SW480 (cell line): ENCODE data around the gene COL4A2.

Source experiments
- DNase-seq: peaks from one replicate; pipeline ENCODE4 v3.0.0-alpha.2; 2016; ENCODE audit warnings: low spot score

Gene COL4A2

GRCh38 chr13:110419946-110420345 is 112.9 kb downstream of the COL4A2 start:
- no peak for DNase-seq

DNA sequence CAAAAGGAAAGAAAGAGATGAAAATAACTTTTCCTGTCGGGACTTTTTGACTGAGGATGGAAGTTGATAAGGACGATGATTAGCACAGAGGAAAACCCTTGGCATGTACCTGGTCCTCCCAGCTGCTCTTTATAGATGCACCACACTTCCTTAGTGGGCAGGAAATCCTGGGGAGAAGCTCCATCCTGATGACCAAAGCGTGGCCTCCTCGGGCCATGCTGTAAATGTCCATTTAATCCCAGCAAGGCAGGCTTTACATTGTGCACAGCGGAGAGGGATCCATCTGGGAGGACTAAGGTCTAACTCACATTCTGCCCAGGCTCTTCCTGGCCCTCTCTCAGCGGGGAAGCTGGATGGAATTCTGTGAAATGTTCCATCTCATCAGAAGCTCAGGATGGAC is 113.5 kb downstream of the COL4A2 start:
- DNase-seq: no peak

- DNase-seq: no peak
Observed at GRCh38 chr13:110421061-110421460, 114.0 kb downstream of the COL4A2 start.

DNA sequence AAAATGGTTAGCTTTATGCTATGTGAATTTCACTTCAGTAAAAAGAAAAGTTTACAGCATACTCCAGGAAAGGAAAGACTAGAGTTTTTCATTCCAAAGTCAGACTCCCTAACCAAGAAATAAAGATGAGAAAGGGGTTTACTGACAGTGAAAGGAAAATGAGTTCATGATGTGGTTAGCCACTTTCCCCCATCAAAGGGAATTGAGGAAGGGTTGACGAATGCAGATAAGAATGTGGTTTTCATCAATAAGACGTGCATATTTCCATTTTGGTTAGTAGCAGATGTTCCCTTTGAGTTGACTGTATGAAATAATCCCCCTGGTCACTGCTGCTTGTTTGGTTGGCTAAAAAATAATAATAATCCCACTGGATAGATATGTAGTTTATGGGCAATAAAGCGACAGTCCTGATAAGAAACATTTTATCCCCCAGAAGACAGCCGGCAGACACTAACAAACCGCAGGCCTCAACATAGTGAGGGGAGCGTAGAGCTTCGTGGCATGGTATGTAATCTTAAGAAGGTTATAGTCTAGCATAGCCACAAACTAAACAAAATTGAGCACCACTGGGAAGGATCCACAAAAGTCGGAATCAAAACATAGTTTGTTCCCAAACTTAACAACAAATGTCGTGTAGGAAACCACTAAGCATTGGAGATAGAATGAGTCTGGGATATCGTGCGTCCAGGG is 114.8 kb downstream of the COL4A2 start:
- peak; percentile 79 for DNase-seq

GRCh38 chr13:110422913-110423688 is 116.0 kb downstream of the COL4A2 start:
- no peak for DNase-seq

- no peak for DNase-seq
Observed at GRCh38 chr13:110423689-110424302, 116.7 kb downstream of the COL4A2 start.

DNA sequence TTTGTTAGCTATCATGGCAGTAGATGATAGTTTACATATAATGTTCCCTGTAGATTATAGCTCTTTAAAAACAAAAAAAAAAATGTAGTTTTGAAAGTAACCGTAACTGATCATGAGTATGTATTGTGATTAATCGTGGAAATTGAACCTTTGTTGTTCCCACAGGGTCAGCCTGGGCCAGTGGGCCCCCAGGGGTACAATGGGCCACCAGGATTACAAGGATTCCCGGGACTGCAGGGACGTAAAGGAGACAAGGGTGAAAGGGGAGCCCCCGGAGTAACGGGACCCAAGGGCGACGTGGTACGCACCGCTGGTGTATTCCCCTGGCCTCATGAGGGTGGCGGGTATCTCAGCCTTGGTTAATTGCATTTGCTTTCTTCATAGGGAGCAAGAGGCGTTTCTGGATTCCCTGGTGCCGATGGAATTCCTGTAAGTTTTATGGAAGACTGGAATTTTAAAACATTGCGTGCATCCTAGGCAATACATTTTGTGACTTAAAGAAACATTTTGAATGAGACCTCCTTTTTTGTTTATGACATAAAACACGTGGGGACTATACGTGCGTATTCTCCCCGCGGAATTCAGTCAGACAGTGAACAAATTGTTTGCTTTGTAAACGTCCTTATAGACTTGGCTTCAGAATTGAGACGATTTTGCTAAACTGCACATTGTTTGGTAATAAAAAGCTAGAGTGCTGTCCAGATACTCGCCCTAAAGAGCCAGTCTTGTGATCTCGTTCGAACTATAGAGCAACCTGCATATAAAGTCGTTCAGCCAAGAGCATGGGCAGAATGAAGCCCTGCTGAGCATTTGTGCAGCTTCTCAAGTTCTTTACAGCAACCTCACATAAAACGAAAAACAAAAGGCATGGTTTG is 117.7 kb downstream of the COL4A2 start:
- no peak for DNase-seq

DNA sequence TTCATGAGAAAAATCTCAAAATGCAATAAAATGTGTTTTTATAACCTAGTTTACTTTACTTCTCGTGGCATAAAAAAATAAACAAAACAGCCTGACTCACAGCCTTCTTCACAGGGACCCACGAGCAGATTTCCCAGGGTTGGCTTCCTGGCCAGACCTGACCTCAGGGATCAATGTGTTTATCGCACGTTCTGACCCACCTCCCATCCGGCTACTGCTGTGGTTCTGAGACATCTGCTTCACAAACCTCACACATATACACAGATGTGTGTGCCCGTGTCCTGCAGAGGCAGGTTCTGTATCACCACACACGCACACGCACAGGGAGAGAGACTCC is 118.3 kb downstream of the COL4A2 start:
- no peak for DNase-seq

DNA sequence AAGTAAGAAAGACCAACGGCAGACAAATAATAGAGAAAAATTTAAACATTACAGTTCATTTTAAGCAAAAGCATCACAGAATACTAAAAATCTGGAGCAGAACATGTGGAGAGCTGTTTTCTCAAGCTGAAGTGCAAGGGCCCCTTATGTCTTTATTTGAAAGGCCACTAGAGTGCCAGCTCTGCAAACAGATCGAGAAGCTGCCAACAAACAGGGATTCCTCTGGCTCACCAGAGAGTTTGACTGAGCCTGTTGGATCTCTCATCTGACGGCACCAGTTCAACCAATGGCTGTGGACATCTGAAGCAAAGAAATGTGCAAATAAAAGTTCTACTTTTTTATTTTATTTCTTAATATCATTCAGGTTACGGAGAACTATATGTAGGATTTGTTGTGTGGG is 119.7 kb downstream of the COL4A2 start:
- DNase-seq: no peak

GRCh38 chr13:110428313-110428712 is 121.2 kb downstream of the COL4A2 start:
- DNase-seq: no peak

- no peak for DNase-seq
Observed at GRCh38 chr13:110430391-110431336, 123.6 kb downstream of the COL4A2 start.

DNA sequence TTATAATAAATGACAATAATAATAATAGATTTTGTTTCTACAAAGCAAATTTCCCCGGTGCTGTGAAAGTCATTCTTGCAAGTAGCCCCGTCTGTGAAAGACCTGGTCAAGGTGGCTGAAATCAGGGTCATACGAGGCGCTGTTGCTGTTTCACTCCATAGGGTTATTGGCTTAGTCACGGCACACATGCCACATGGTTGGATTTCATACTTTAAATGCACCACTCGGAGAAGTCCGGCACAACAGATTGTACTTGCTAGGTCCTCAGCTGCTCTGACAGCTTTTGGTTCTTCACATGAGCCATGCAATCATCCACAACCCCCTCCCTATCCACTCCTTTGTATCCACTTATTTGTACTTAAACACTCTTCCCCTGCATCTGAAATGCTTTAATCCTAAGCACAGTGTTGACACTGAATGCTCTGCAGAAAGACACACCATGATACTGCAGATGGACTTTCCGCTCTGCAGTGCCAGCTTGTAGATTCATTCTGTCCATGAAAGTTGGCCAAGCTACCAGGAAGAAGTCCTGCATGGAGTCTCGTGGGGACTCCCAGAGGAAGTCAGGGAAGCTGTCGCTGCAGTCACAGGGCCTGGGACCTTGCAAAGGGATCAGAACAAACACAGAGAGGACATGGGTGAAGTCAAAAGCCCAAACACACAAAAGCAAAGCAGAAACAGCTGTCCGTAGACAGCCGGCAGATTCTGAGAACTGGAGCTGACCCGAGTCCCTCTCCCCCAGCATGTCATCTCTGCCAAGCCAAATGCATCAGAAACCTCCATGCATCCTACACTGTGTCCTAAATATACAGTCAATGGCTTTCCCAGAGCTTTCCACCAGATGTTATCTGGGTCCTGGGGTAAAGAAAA is 124.6 kb downstream of the COL4A2 start:
- DNase-seq: no peak

DNA sequence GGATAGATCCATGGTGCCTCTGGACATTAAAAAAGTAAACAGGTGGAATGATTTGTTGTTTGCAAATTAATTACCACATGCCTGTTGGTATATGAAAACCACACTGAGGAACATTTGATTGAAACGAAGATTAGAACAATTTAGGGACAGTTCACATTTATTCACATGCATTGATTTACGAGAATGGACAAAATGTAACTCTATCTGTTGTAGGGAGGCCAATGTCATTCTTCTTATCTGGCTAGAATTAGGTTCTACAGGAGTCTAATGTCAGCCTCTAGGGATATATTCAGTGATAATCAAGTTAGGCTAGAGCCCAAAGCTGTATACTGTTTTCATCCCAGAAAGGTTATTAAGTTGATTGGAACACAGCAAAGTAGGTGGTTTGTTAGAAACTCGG is 125.4 kb downstream of the COL4A2 start:
- DNase-seq: no peak

- no peak for DNase-seq
Observed at GRCh38 chr13:110433014-110433413, 125.9 kb downstream of the COL4A2 start.

DNA sequence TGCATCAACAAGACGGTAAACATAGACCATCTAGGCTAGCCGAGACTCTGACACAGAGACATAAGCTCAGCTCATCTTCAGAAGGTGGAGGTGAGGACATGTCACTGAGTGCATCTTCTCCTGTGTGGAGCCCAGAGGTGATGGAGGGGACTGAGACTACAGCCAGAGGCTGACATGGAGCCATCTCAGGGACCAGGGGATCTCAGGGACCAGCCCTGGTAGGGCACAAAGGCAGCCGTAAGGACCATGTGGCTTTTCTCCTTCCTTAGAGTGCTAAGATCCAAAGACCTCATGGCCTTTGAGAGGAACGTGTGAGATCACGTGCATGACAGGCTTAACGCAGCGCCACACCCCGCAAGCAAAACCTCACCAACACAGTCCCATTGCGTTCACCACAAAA is 127.5 kb downstream of the COL4A2 start:
- no peak for DNase-seq

GRCh38 chr13:110435331-110435730 is 128.2 kb downstream of the COL4A2 start:
- no peak for DNase-seq

- no peak for DNase-seq
Observed at GRCh38 chr13:110436276-110436675, 129.2 kb downstream of the COL4A2 start.

GRCh38 chr13:110436786-110437370 is 129.8 kb downstream of the COL4A2 start:
- DNase-seq: no peak

GRCh38 chr13:110438211-110438610 is 131.1 kb downstream of the COL4A2 start:
- no peak for DNase-seq

DNA sequence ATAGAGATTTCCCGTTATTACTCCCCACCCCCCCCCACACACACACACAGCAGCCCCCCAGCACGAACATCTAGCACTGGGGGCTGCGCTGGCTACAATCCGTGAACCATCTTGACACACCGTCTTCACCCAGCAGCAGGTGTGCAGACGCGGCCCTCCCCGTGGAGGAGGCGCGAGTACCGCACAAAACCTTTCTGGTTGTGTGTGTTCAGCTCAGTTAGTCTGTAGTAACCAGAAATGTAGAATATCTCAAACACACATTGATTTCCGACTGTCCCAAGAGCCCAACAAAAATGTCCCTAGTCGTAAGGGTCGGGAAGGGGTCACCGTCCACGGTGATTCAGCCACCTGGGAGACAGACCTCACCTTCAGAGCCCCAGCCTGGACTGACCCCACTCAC is 131.7 kb downstream of the COL4A2 start:
- no peak for DNase-seq
